HuH-7 (cell line): ENCODE results near the gene FAM186B.

Experiments
- DNase-seq: peaks from one replicate; pipeline ENCODE4 v3.0.0; 2011; ENCODE audit warnings: low spot score

The FAM186B gene

GRCh38 chr12:49567611-49568441 lies 37.6 kb downstream of the FAM186B start, which contains the start of gene MCRS1:
Gene MCRS1 (minus strand): TSS chr12:49568142. CDS start chr12:49566731, 1,411 bp downstream.
- peak; percentile 99 for DNase-seq

GRCh38 chr12:49567302-49567610 lies 38.2 kb downstream of the FAM186B start:
- no peak for DNase-seq

GRCh38 chr12:49566361-49566760 lies 39.1 kb downstream of the FAM186B start:
- no peak for DNase-seq

- no peak for DNase-seq
Measured at GRCh38 chr12:49565406-49566265, 39.8 kb downstream of the FAM186B start.

- DNase-seq = no peak
Measured at GRCh38 chr12:49564686-49565405, 40.6 kb downstream of the FAM186B start.

- DNase-seq = no peak
Measured at GRCh38 chr12:49563951-49564685, 41.3 kb downstream of the FAM186B start.

- DNase-seq = no peak
Measured at GRCh38 chr12:49562831-49563230, 42.6 kb downstream of the FAM186B start.

- no peak for DNase-seq
Measured at GRCh38 chr12:49562233-49562632, 43.2 kb downstream of the FAM186B start.

- no peak for DNase-seq
Measured at GRCh38 chr12:49560695-49561094, 44.7 kb downstream of the FAM186B start.

- no peak for DNase-seq
Measured at GRCh38 chr12:49559011-49559675, 46.3 kb downstream of the FAM186B start.

- DNase-seq = no peak
Measured at GRCh38 chr12:49558526-49558925, 46.9 kb downstream of the FAM186B start.

GRCh38 chr12:49557917-49558215 lies 47.6 kb downstream of the FAM186B start:
- DNase-seq = no peak

- DNase-seq = no peak
Measured at GRCh38 chr12:49557187-49557916, 48.1 kb downstream of the FAM186B start.

- no peak for DNase-seq
Measured at GRCh38 chr12:49556391-49557186, 48.9 kb downstream of the FAM186B start.

- no peak for DNase-seq
Measured at GRCh38 chr12:49555631-49556390, 49.6 kb downstream of the FAM186B start.

GRCh38 chr12:49554266-49554665 lies 51.2 kb downstream of the FAM186B start:
- no peak for DNase-seq

GRCh38 chr12:49553512-49554088 lies 51.8 kb downstream of the FAM186B start:
- peak; percentile 91 for DNase-seq

GRCh38 chr12:49552899-49553298 lies 52.5 kb downstream of the FAM186B start:
- DNase-seq = no peak

GRCh38 chr12:49552425-49552824 lies 53.0 kb downstream of the FAM186B start:
- DNase-seq = no peak
